Pulmonary artery endothelial cell (primary cell): ENCODE measurements around the gene OSMR. TPM values are rescaled to one million over a fixed set of nuclear protein-coding genes. Genes with fewer than 3 reads are reported as not detected.

Experiments used
- DNase-seq: peaks from one replicate; pipeline ENCODE4 v3.0.0-alpha.2; 2011; ENCODE audit warnings: low read depth, low spot score
- total RNA-seq: library from RNA; depleted of rRNA; stranded (reverse); fragments of >200 nt; gene quantifications from 2 replicates; pipeline ENCODE4 v1.2.3, GENCODE V29; 2014

The OSMR gene
- total RNA-seq, 1 donor from 2014 or later, result 17.0 TPM

DNA sequence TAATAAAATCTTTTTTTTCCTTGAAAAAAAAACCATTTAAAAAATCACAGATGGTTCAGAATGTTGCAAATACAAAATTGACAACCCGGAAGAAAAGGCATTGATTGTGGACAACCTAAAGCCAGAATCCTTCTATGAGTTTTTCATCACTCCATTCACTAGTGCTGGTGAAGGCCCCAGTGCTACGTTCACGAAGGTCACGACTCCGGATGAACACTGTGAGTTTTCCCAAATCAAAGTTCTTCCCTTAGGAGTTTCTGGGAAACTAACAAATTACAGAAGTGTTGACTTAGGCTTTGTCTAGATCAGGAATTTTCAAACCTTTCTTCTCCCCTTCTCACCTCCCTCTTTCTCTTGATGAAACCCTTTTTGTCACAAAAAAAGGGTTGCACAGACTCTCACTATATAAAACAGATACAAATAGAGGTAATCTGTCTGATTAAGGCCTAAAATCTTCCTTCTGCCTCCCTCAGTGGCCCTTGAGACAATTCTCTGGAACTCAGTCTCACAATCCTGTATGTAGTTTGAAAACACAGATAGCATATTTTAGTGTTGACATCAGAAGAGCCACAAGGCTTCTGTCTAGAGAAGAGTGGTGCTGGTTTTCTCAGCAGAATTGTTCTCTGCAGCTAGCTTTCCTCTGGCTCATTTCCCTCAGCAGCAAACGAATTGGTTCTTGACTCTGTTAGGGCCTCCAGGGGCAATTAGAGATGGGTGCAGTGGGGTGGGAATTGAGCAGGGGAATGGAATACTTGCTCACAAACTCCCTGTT, 79.5 kb downstream of the OSMR start:
- DNase-seq, result no peak

DNA sequence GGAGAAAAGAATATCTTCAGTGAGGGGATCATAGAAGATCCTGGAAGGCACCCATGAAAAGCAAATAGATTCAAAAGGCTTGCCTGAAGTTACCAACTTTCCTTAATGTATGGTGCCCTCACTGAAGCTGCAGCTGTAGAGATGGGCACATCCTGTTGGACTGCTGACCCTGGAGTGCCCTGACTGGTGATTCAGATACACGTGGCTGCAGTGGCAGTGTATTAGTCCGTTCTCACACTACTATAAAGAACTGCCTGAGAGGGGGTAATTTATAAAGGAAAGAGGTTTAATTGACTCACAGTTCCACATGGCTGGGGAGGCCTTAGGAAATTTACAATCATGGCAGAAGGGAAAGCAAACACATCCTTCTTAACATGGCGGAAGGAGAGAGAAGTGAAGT, 80.3 kb downstream of the OSMR start:
- no peak for DNase-seq

DNA sequence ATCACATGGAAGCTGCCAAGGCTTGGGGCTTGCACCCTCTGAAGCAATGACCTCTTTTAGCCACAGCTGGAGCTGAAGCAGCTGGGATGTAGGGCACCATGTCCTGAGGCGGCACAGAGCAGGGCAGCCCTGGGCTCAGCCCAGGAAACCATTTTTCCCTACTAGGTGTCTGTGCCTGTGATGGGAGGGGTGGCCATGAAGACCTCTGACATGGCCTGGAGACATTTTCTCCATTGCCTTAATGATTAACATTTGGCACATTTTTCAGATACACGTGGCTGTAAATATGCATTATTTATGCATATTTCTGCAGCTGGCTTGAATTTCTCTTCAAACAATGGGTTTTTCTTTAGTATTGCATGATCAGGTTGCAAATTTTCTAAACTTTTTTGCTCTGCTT, 81.7 kb downstream of the OSMR start:
- no peak for DNase-seq

DNA sequence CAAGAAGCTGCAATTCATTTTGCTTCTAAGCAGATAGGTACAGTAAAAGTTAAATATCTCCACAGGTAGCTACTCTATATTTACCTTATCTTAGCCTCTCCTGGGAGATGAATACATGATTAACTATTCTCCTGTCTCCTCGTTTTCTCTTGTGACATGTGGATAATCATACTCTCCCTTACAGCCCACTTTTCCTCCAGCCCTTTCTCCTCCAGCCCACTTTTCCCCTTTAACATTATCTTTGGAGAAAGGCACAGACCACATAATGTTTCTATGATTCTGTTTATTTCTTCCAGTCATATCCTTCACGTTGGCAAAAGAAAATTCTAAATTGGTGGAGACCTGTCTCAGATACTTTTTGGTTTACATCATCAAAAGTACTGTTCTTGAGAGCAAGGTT, 84.0 kb downstream of the OSMR start:
- no peak for DNase-seq

DNA sequence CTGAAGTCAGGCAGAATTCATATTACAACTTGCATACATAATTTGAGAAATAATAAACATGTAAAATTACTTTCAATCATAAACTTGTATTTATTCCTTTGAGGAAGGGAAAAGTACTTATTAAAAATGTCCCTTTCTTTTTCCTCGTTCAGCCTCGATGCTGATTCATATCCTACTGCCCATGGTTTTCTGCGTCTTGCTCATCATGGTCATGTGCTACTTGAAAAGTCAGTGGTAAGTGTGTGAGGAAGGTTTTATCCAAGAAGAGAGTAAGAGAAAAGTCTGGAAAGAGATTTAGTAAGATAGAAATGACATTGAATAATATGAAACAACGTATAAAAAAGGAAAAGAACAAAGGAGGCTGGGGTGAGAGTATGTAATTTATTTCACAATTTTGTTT, 85.9 kb downstream of the OSMR start:
- no peak for DNase-seq

DNA sequence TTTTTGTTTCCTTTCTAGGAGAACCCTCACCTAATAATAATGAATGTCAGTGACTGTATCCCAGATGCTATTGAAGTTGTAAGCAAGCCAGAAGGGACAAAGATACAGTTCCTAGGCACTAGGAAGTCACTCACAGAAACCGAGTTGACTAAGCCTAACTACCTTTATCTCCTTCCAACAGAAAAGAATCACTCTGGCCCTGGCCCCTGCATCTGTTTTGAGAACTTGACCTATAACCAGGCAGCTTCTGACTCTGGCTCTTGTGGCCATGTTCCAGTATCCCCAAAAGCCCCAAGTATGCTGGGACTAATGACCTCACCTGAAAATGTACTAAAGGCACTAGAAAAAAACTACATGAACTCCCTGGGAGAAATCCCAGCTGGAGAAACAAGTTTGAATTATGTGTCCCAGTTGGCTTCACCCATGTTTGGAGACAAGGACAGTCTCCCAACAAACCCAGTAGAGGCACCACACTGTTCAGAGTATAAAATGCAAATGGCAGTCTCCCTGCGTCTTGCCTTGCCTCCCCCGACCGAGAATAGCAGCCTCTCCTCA, 87.1 kb downstream of the OSMR start:
- no peak for DNase-seq

DNA sequence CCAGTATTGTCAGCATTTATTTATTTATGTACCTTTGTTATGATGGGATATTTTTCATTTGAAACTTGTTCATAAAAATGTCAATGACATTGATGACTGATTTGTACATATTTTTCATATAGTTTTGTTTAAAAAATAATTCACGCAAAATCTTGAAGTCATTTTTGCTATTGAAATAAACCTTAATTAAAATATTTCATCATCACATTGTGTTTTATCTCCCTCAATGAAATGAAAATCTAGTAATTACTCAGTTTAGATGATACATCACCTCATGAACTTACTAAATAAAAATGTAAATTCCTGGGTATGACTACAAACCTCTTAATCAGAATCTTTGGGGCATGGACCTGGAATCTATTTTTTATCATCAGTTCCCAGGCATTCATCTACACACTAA, 89.6 kb downstream of the OSMR start:
- DNase-seq, result no peak

DNA sequence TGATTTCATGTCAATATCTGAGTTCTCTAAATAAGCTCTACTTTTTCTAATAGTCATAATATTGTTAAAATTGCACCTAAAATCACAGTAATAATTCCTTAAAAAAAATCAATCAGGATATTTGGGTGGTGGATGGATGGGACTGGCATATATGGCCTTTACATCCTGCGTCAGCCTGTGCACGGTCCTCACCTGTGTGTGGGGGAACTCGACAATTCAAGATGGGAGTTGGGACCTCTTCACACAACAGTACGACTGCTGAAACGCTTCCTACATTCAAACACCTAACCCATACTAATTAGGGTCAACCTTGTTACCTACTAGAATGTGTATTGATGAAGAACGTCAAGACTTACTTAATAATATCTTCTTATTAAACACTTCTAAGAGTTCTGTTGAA, 90.5 kb downstream of the OSMR start:
- DNase-seq, result no peak

DNA sequence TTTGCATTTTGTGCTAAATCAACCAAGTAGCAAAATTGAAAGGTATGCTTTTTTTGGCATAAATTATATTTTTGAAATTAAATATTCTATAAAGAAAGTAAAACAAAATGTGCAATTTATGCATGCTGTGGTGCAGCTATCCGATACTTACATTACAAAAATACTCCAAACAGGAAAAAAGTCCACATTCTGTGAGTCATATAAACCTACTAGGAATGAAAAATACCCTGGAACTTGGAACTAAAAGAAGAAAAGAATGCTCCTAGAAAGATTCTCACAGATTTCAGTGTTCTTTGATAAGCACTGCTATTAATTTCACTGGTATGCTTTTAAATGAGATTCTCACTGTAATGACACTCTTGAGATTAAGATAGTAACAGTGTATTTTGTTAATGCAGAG, 92.6 kb downstream of the OSMR start:
- no peak for DNase-seq

DNA sequence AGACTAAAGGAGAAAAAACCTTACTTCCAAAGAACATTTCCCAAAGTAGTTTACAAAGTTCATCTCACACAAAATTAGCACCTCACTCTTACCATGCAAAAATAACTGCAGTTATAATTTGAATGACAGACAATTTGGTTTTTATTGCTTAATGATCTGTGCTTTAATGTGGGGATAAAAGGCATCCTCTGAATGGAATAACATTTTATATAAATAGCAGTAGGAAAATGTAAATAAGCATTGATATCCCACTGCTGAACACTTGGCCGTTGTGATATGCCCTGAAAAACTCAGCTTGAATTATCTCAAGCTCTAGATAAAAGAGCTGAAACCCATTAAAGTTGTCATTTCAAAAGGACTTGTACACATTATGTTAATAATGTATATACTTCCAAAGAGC, 93.2 kb downstream of the OSMR start:
- no peak for DNase-seq

DNA sequence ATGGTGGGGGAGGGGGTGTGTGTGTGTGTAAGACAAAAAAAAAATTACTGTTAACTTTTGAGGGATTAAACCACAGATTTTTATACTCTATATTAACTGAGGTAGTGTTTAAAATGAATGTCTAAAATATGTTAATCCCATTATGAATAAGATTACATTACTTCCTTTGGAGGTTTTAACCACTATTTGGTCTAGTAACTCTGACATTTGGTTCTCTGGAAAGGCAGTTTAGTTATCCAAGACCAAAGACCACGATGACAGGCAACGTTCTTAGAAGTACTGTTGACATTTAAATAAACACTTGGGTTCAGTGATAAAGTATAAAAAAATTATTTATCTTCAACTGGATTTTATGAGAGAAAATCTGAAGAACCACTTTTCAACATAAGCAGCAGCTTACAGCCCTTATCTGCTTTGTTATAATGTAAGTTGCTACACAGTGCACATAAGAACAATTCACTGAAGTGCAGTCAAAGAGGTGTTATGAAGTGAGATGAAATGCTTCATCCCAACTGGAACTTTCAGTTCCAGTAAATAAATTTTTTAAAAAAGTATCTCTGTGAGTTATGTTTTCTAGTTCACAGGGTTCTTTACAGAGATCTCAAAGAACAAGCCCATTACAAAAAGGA, 94.5 kb downstream of the OSMR start:
- DNase-seq, result no peak

DNA sequence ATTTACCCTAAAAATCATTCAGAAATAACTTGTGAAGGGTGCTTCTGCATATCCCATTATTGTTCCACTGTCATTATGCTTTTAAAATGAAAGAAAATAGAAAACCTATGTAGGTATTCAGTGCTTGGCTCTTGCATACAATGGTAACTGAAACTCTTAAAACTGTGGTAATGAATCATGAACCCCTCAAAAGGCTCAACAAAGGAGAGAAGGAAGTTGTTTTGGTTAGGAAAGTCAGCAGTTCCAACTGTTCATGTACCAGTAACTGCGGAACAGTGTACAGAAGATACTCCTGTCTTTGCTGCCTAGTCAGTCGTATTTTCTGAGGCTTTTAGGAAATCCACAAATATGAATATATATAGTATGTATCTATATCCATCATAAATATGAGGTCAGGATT, 96.1 kb downstream of the OSMR start:
- DNase-seq, result no peak

DNA sequence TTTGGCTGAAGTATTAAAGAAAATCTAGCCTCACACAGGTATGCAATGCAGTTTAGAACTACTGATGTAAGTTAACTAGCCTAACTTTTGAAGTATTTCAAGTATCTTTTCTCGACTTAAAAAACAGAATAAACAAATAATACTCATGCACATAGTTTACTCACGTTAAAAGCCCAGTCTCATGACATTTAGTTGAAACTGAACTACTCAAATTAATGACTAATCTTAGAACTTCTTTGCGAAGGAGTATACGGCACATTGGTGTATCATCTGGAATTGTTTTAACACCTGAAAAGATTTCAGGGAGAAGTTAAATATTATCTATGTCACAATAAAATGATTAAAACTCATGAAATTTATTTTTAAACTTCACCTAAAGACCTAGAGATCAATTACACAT, 98.5 kb downstream of the OSMR start:
- DNase-seq, result no peak

DNA sequence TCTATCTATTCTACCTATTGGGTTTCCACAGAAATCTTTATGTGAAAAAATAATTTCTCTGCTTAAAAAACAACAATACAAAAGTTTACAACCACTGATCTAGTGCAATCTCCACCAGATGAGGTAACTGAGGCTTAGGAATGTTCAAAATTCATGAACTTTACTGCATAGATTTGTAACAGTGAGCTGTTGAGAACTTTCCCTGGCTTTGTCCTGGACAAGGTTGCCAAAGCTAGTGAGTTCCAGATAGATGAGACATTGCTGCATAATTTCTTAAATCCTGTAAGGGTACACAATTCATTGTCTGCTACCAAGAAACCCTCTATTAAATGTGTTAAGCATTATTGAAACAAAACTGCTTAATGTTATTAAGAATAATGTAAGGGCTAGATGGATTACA, 102.7 kb downstream of the OSMR start:
- DNase-seq, result no peak

DNA sequence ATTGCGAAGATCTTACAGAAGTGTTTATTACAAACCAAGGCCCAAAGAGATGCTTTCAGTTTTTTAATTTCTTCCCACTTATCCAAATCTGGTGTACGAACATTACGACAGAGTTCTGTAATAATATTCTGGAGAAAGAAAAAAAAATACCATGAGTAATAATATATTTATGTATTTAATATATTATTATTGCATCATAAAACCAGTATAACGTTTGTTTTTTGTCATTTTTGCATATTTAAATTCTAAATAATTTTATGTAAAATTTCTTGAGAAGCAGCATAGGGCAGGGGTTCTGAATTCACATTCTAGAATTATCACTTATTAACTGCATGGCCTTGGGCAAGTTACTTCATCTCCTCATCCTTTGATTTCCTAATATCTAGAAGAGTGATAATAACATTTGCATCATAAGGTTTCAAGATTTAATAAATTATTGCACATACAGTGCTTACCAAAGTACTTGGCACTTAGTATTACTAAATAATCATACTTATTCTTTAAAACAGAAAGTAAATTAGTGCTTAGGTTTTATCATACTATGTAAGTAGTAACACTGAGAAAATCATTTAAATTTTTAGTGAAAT, 107.7 kb downstream of the OSMR start:
- DNase-seq, result no peak

DNA sequence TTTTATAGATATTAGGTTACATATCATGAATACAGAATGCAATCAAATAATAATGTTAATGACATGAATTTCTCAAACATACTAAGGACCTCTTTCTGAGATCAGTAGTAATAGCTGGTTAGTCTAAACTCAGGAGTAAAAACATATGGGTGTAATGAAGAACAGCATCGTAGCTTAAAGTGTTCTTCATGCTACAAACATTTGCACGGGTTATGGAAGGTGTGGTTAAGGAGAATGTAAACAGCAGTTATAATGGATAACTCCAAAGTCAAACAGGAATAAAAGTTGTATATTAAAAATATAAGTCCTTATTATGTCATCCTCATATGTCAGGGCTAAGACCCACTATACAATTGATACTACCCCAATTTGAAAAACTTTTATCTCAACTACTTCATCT, 115.9 kb downstream of the OSMR start:
- DNase-seq, result no peak

DNA sequence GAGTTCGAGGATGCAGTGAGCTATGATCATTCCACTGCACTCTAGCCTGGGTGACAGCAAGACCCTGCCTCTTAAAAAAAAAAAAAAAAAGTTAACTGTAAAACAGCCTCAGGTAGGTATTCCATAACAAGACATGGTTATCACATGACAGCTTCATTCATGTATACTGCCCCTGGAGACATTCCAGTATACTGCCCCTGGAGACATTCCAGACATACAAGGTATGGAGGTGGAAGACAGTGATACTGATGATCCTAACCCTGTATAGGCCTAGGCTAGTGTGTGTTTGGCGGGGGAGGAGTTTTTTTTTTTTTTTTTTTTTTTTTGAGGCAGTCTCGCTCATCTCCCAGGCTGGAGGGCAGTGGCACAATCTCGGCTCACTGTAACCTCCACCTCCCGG, 122.9 kb downstream of the OSMR start:
- DNase-seq, result no peak

DNA sequence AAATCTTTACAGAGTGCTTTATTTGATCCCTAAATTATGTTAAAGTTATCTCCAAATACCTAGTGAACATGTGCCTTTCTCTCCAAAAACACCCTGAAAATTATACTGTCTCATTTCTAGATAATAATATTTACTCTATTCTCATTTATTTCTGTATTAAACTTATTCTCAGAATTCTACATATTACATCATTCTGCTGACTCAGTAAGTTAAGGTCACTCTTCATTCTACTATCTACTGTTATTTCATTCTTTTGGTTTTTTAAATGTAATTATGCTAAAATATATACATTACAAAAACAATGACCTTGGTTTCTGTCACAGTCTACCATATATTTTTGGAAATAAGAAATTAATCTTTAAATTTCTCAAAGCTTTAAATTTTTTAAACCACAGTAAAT, 132.2 kb downstream of the OSMR start:
- no peak for DNase-seq

DNA sequence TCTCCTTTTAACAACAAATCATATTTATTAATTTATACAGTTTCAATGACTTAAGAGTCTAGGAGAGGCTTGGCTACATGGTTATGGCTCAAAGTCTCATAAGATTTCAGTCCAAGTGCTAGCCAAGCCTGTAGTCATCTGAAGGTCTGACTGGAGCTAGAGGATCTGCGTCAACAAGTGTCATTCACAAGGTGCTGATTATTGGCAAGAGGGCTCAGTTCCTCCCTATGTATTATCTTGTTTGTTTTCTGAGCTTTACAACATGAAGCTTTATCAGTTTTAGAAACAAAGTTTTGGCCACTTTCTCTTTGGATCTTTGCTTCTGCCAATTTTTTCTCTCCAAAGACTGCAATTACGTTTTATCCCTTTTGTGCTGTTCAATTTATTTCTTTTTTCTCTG, 133.7 kb downstream of the OSMR start:
- DNase-seq, result no peak
